Fibroblast of mammary gland (primary cell): ENCODE data around the gene RNF217.
"Not testable (repeated sequence)": the region's sequence is repeated elsewhere in the genome, so short reads cannot be mapped to it uniquely, and the experiment has no call there.

Experiments used
- DNase-seq: peaks from one replicate; pipeline ENCODE4 v3.0.0-alpha.2; 2010; ENCODE audit warnings: low read depth
- H3K4me3 ChIP-seq: 2 replicates; pipeline ENCODE4 v1.5.1; 2011; ENCODE audit warnings: low read depth, mild to moderate bottlenecking, low read length, moderate library complexity; ENCODE audit not compliant: control insufficient read depth
- TF ChIP-seq, protein P1 (sequence below): conservative IDR thresholded peaks from 2 replicates; pipeline ENCODE4 v1.5.1; 2011; ENCODE audit warnings: low read depth, low read length, inconsistent platforms; ENCODE audit not compliant: control insufficient read depth, insufficient read depth

The RNF217 gene

GRCh38 chr6:125066140-125066539, 103.9 kb downstream of the RNF217 start:
- DNase-seq: no peak
- H3K4me3 ChIP-seq: no peak overlapping the region
- TF ChIP-seq, protein P1, sequence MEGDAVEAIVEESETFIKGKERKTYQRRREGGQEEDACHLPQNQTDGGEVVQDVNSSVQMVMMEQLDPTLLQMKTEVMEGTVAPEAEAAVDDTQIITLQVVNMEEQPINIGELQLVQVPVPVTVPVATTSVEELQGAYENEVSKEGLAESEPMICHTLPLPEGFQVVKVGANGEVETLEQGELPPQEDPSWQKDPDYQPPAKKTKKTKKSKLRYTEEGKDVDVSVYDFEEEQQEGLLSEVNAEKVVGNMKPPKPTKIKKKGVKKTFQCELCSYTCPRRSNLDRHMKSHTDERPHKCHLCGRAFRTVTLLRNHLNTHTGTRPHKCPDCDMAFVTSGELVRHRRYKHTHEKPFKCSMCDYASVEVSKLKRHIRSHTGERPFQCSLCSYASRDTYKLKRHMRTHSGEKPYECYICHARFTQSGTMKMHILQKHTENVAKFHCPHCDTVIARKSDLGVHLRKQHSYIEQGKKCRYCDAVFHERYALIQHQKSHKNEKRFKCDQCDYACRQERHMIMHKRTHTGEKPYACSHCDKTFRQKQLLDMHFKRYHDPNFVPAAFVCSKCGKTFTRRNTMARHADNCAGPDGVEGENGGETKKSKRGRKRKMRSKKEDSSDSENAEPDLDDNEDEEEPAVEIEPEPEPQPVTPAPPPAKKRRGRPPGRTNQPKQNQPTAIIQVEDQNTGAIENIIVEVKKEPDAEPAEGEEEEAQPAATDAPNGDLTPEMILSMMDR: no peak

DNA sequence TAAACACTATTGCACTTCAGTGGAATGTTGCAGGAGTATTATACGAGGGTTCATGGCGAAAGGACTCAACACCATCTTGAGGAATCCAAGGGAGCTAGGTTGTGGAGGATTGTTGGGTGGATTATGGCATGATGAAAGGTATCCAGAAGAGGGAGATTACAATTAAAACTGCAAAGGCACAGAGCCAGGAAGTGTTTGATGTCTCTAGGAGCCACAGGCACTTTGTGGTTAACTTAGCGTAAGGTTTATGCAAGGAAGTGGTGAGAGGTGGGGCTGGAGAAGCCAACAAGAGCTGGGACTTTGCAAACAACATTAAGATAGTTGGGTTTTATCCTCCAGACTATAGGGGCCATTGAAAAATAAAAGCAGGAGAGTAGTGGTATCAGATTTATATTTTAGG, 104.7 kb downstream of the RNF217 start:
- TF ChIP-seq, protein P1: no peak
- DNase-seq: peak; percentile 39
- H3K4me3 ChIP-seq: no peak overlapping the region

DNA sequence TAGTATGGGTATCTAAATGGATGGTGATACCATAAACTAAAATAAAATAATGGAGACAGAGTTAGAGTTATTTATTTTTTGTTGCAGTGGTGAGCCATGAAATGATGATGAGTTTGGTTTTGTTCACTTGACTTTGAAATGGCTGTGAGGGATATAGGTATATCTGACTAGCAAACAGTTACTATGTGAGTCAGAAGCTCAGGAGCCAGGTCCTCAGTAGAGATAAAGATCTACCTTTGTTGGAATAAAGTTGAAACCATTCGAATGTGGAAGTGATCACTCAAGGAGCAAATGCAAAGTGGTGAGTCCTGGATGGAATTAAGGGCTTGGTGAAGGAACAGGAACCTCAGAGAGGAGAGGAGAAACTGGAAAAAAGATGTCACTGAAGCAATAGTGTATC, 105.3 kb downstream of the RNF217 start:
- TF ChIP-seq, protein P1: no peak
- no peak for DNase-seq
- H3K4me3 ChIP-seq: no peak overlapping the region

- no peak overlapping the region for H3K4me3 ChIP-seq
- TF ChIP-seq, protein P1: no peak
- no peak for DNase-seq
These were observed 110.8 kb downstream of the RNF217 start for GRCh38 chr6:125073071-125073470.

- DNase-seq: no peak
- TF ChIP-seq, protein P1: no peak
- no peak overlapping the region for H3K4me3 ChIP-seq
These were observed 111.9 kb downstream of the RNF217 start for GRCh38 chr6:125074120-125074519.

- DNase-seq: not testable (repeated sequence)
These were observed 112.8 kb downstream of the RNF217 start for GRCh38 chr6:125075073-125075472.

DNA sequence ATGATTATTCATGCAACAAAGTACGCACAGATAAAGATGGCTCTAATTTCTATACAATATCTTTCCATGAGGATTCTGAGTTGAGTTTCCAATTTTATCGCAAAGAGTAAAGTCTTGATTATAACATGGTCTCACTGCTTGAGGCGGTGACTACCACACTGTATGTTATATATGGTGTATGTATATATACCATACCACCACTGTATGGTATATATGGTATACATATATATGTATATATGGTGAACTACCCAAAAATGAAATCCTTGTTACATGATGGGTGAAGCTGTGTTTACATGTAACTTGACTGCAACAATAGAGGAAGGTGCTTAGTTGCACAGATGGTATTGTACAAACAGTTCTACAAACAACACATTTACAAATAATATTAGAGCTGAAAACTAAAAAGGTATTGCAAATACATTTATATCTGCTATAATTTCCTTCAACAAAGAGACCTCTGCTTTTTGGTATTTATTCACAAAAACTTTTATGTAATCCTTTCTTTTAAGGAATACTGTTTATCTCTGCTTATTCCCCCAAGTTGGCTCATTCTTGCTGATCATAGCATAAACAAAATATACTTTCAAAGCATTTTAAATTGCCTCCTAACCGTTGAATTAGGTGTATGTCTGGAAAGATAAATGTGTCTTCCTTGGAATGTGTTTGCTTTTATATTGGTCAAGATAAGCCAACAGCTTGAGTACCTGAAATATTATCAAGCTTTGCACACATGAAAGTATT, 113.7 kb downstream of the RNF217 start:
- no peak for DNase-seq
- H3K4me3 ChIP-seq: no peak overlapping the region
- TF ChIP-seq, protein P1: no peak

More at GRCh38 chr6:125075073-125075472, 112.8 kb downstream of the RNF217 start:
- H3K4me3 ChIP-seq: not testable (repeated sequence)
